ENCODE data around the gene ZNRF3.
"Not testable (repeated sequence)": the region's sequence is repeated elsewhere in the genome, so short reads cannot be mapped to it uniquely, and the experiment has no call there.

Gene ZNRF3

GRCh38 chr22:29074276-29074772, 191.0 kb downstream of the ZNRF3 start:
- no peak for DNase-seq

- no peak for DNase-seq
These were observed 194.9 kb downstream of the ZNRF3 start for GRCh38 chr22:29078036-29078868.

DNA sequence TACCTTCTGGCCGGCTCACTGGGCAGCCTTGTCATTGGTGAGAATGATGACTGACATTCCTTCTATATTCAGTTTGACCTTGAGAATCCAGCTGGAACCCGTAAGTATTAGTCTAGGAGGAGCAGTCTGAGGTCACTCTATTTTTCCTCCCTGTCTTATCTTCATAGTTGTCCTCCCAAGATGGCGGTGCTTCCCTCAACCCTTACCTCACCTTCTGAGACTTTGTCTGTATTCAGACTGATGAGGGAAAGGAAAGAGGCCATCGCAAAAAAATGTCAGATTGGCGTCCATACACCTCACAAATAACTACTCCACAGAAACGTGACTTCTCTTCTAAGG, 195.5 kb downstream of the ZNRF3 start:
- DNase-seq: no peak

GRCh38 chr22:29079218-29079901, 196.0 kb downstream of the ZNRF3 start:
- DNase-seq: peak; percentile 76

GRCh38 chr22:29080106-29080975, 197.0 kb downstream of the ZNRF3 start:
- peak; percentile 4 for DNase-seq

DNA sequence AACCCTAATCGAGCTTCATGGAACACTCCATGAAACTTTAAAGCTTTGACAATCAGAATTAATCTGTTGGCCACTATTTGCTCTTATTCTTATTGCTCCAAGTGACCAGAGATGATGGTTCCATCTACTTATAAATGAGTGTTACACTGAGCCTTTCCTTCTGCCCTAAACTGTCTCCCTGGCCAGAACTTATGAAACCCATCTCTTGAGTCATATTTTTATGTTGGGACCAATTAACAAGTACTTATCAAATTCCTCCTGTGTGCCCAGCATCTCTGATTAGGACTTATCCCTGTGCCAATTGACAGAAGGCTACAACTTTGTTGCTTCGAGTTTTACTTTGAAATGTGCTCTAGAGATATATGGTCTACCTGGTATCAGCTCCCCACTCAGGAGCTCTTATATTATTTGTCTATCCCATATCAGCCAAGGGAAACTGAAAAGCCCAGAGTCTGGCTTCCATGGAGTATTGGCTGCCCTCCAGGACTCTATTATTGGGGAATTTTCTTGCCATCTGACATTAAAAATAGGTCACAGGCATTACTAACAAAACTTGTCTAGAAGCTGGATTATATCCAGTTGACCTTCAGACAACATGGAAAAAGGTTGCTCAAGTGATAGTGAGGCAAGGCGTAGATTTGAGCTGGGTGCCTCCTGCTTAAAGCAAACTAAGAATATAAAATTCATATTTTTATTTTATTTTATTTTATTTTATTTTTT, 198.3 kb downstream of the ZNRF3 start:
- no peak for DNase-seq

DNA sequence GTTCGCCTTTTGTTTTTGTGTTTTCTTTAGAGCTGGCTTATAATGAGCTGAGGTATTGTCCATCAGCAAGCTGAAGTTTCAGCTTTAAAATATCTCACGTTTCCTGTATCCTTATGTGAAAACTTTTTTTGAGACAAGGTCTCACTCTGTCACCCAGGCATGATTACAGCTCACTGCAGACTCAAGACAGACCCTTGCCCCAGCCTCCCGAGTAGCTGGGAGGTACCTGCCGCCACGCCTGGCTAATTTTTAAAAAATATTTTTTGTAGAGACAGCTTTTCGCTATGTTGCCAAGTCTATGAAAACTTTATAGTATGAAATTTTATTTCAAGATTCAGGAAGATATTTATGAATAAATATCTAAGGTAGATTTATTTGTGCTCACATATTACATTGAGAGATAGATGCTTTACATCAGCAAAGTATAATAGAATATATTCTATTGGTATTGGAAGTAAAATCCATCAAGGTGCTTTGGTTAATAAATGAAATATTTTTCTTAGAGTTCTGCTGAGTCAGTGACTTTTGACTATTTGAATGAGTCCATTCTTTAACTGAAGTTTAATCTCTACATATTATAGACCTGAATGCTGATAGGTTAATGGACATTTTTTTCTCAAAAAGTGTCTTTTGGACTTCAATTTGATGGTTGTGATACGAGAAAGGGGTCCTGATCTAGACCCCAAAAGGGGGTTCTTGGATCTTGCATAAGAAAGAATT, 199.6 kb downstream of the ZNRF3 start:
- DNase-seq: no peak

DNA sequence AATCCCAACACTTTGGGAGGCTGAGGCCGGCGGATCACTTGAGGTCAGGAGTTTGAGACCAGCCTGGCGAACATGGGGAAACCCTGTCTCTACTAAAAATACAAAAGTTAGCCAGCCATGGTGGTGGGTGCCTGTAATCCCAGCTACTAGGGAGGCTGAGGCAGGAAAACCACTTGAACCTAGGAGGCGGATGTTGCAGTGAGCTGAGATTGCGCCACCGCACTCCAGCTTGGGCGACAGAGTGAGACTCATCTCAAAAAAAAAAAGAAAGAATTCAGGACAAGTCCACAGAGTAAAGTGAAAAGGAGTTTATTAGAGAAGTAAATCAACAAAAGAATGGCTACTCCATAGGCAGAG, 200.2 kb downstream of the ZNRF3 start:
- DNase-seq: not testable (repeated sequence)

DNA sequence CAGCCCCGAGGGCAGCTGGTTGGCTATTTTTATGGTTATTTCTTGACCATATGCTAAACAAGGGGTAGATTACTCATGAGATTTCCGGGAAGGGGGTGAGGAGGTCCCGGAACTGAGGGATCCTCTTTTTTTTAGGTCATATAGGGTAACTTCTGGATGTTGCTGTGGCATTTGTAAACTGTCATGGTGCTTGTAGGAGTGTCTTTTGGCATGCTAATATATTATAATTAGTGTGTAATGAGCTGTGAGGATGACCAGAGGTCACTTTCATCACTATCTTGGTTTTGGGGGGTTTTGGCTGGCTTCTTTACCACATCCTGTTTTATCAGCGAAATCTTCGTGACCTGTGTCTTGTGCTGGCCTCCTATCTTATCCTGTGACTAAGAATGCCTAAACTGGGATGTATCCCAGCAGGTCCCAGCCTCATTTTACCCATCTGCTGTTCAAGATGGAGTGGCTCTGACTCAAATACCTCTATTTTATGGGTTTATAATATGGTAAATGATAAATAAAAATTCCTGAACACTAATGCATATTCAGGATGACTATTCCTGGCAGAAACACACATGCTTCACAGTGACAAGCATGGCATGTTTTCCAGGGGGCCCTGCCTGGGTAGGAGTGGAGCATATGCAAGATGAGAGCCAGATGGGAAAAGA, 200.7 kb downstream of the ZNRF3 start:
- no peak for DNase-seq

DNA sequence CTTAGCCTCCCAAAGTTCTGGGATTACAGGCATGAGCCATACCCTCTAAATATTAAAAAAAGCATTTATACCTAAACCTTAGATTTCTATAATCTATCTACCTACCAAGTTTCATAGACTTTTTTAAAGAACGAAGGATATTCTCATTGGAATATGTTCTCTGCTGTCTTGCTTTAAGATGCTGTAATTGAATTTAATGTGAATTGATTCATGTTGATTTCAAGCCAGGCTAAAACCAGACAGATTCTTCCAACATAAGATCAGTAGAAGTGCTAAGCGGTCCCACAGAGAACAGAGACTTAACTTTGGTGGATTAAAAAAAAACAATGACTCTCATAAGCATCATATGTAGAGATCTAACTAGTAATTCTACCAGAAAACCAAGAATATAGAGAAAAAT, 203.6 kb downstream of the ZNRF3 start:
- DNase-seq: no peak

DNA sequence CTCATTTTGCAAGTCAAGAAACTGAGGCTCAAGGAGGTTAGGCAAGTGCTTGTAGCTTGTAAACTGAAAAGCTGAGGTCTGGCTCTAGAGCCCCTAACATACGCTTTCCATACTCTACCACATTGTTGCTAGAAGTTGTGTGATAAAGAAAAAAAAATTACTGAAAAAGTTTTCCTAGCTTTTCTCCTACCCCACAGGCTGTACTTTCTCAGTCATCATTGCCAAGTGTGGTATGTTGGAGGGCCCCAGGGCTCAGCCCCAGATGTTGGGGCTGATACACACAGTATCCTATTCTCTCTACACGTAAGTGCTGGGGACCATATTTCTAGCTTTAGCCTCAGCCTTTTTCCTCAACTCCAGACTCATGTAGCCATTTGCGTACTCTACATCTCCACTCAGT, 205.4 kb downstream of the ZNRF3 start:
- DNase-seq: no peak

DNA sequence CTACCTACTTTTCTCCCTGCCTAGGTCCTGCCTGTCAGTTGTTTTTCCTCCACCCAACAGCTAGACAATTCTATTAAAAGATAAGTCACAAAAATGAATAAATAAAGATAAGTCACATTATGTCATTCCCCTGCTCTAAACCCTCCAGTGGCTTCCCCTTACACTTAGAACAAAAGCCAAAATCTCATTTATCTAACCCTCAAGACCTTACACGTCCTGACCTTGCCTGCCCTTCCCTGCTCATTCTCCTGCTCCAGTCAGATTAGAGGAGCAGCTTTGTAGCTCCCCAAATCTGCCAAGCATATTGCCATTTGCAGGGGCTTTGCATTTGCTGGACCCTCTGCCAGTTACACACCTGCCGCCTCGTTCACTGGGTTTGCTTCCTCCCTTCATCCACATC, 206.1 kb downstream of the ZNRF3 start:
- DNase-seq: no peak

DNA sequence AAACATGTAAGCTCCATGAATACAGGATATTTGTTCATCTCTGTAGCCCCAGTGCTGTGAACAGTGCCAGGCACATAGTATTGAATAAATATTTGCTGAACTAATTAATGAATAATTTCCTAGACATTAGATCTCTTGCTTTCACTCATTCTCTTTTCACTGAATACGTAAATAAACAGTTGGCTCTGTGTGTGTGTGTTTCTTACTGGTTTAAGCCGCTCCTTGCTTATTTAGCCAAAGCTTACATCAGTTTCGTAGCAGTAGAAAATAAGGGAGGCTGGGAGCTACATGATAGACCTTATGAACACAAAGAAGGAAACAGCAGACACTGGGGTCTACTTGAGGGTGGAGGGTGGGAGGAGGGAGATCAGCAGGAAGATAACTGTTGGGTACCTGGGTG, 206.7 kb downstream of the ZNRF3 start:
- DNase-seq: peak; percentile 73

GRCh38 chr22:29092243-29092642, 208.9 kb downstream of the ZNRF3 start:
- no peak for DNase-seq

GRCh38 chr22:29093030-29093429, 209.7 kb downstream of the ZNRF3 start:
- DNase-seq: no peak

GRCh38 chr22:29093501-29094300, 210.3 kb downstream of the ZNRF3 start:
- no peak for DNase-seq

GRCh38 chr22:29095459-29095858, 212.1 kb downstream of the ZNRF3 start:
- no peak for DNase-seq

- no peak for DNase-seq
These were observed 213.6 kb downstream of the ZNRF3 start for GRCh38 chr22:29096736-29097669.

DNA sequence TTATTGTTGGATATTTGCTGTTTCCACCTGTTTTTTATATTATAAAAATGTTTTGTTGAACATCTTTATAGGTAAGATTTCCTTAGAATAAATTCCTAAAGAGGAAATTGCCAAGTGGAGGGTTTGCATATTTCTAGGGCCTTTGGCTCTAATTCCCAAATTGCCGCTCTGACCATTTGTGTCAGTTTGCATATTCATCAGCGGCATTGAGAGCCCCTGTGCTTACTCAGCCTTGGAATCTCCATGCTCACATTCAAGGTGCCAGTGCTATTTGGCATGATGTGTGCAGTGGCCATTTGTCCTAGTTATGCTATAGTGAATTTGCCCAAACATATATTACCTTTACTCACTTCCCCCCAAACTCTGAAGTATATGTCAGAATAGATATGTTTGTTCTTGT, 214.9 kb downstream of the ZNRF3 start:
- DNase-seq: no peak

GRCh38 chr22:29102300-29102699, 218.9 kb downstream of the ZNRF3 start:
- no peak for DNase-seq
